ENCODE measurements around the gene INO80B.
"Not testable (repeated sequence)": the region's sequence is repeated elsewhere in the genome, so short reads cannot be mapped to it uniquely, and the experiment has no call there.

The INO80B gene

DNA sequence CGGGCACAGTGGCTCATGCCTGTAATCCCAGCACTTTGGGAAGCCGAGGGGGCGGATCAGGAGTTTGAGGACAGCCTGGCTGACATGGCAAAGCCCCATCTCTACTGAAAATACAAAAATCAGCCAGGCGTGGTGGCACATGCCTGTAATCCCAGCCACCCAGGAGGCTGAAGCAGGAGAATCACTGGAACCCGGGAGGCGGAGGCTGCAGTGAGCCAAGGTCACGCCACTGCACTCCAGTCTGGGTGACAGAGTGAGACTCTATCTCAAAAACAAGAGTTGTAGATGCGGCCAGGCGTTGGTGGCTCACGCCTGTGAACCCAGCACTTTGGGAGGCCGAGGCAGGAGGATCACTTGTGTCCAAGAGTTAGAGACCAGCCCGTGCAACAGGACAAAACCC lies 15.9 kb downstream of the INO80B start:
- not testable (repeated sequence) for H3K9ac ChIP-seq (ENCODE audit: low read length in 2 of 2); H3K9me3 ChIP-seq (ENCODE audit: control insufficient read depth in 2 of 2, low read length in 2 of 2); H3K4me3 ChIP-seq (ENCODE audit: low read length in 2 of 2); H3K27ac ChIP-seq (ENCODE audit: low read length); H3K27me3 ChIP-seq (ENCODE audit: control insufficient read depth in 1 of 2, insufficient read depth in 2 of 2, low read length in 2 of 2)
- Histone ChIP-seq H3K4me1 (ENCODE audit: control insufficient read depth, insufficient read depth, low read length) (peaks cover 26% of the 10 kb centered on the region), H3K36me3 (ENCODE audit: control insufficient read depth in 2 of 2, insufficient read depth in 2 of 2, low read length in 2 of 2) (peaks cover 12 to 16% of the 10 kb centered on the region in 2 donors)

DNA sequence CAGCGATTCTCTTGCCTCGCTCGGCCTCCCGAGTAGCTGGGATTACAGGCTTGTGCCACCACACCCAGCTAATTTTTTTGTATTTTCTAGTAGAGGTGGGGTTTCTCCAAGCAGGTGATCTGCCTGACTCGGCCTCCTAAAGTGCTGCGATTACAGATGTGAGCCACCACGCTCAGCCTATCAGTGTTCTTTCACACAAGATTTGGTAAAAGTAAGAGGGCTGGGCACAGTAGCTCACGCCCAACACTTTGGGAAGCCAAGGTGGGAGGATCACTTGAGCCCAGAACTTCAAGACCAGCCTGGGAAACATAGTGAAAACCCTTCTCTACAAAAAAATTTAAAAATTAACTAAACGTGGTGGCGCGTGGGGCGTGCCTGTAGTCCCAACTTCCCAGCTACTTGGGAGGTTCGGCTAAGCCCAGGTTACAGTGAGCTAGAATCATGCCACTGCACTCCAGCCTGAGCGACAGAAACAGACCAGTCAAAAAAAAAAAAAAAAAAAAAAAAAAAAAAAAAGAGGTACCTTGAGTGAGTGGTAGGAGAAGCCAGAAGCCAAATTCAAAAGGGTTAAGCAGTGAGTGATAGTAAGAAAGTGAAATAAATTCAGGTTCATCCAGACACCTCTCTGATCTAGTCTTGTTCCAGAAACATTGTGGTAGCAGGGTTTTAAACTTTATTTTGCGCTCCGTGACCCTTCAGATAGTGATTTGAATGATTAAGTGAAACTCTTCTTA lies 16.6 kb downstream of the INO80B start:
- no peaks in the 10 kb centered on the region for H3K27me3 ChIP-seq (ENCODE audit: control insufficient read depth in 1 of 2, insufficient read depth in 2 of 2, low read length in 2 of 2)
- peaks cover 22% of the 10 kb centered on the region for H3K4me1 ChIP-seq (ENCODE audit: control insufficient read depth, insufficient read depth, low read length)
- H3K4me3 ChIP-seq (ENCODE audit: low read length in 2 of 2), result peak overlapping the region; percentile 96 to 97
- no peaks in the 10 kb centered on the region for H3K9me3 ChIP-seq (ENCODE audit: control insufficient read depth in 2 of 2, low read length in 2 of 2)
- peaks cover 14 to 16% of the 10 kb centered on the region in 2 donors for H3K36me3 ChIP-seq (ENCODE audit: control insufficient read depth in 2 of 2, insufficient read depth in 2 of 2, low read length in 2 of 2)
- H3K27ac ChIP-seq (ENCODE audit: low read length), result peak overlapping the region; percentile 89
- H3K9ac ChIP-seq (ENCODE audit: low read length in 2 of 2), result peak overlapping the region; percentile 83 to 95

DNA sequence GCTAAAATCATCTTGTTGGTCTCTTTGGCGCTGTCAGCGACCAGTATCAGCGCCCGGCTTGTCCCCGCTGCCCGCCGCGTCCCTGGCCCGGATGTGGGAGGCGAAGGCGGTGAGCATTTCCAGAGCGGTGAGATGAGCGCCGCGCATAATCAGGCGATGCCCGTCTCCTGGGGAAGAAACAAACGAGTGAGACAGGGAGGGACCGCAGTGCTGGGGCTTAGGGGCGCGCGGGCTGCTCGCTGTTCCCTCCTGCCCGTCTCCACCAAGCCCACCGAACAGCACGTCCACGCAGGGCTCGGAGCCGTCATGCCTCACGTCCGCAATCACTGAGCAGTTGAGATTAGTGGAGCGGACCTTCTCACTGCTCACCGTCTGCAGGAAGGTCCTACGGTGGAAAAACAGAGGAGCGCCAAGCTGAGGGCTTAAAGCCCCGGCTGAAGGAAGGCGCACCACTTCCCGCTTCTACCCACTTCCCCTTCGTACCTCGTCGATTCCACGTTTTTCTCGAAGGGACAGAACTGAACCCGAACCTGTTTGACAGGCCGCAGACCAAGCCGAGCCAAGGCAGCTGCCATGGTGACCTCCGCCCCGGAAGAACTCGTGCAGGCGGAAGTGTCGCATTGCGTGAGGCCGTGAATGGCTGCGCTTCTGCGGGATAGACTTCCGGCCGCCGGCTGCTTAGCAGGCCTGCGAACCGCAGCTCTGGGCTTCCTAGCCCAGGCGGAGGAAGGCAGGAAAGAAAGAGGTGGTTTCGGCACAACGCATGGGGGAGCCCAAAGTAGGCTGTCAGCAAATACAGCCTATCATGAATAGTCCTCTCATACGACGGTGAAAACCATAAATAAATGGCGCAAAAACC lies 17.4 kb downstream of the INO80B start, which contains the start of gene MRPL53:
TSS of gene MRPL53 (minus strand) at position 595 of the 859 bp plus-strand sequence. CDS start at position 575, 20 bp downstream.
- Histone ChIP-seq H3K36me3 (ENCODE audit: control insufficient read depth in 2 of 2, insufficient read depth in 2 of 2, low read length in 2 of 2) (peaks cover 15 to 17% of the 10 kb centered on the region in 2 donors), H3K9ac (ENCODE audit: low read length in 2 of 2) (peak within 1 kb of the TSS; percentile 83 to 95), H3K4me1 (ENCODE audit: control insufficient read depth, insufficient read depth, low read length) (peaks cover 22% of the 10 kb centered on the region), H3K9me3 (ENCODE audit: control insufficient read depth in 2 of 2, low read length in 2 of 2) (no peaks in the 10 kb centered on the region), H3K27me3 (ENCODE audit: control insufficient read depth in 1 of 2, insufficient read depth in 2 of 2, low read length in 2 of 2) (no peaks in the 10 kb centered on the region), H3K27ac (ENCODE audit: low read length) (peak within 1 kb of the TSS; percentile 89), H3K4me3 (ENCODE audit: low read length in 2 of 2) (peak within 1 kb of the TSS; percentile 96 to 97)

DNA sequence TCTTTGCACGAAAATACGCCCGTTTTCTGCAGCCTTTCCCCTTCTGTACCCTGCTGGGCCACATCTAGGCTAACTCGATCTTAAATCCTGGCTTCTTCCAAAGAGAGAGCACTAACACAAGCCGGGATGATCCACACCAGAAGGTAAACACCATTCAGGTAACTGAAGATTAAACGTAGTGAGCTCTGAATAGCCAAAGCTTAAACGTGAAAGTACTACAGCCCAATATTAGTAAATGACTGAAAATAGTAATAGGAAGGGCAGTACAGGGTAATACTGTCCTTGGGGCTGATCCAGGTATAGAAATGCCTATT lies 18.0 kb downstream of the INO80B start:
- H3K4me3 ChIP-seq (ENCODE audit: low read length in 2 of 2), result peak overlapping the region; percentile 96 to 97
- peaks cover 19 to 21% of the 10 kb centered on the region in 2 donors for H3K36me3 ChIP-seq (ENCODE audit: control insufficient read depth in 2 of 2, insufficient read depth in 2 of 2, low read length in 2 of 2)
- H3K9me3 ChIP-seq (ENCODE audit: control insufficient read depth in 2 of 2, low read length in 2 of 2), result no peaks in the 10 kb centered on the region
- H3K27me3 ChIP-seq (ENCODE audit: control insufficient read depth in 1 of 2, insufficient read depth in 2 of 2, low read length in 2 of 2), result no peaks in the 10 kb centered on the region
- peak overlapping the region; percentile 83 to 95 for H3K9ac ChIP-seq (ENCODE audit: low read length in 2 of 2)
- peaks cover 22% of the 10 kb centered on the region for H3K4me1 ChIP-seq (ENCODE audit: control insufficient read depth, insufficient read depth, low read length)
- peak overlapping the region; percentile 89 for H3K27ac ChIP-seq (ENCODE audit: low read length)

DNA sequence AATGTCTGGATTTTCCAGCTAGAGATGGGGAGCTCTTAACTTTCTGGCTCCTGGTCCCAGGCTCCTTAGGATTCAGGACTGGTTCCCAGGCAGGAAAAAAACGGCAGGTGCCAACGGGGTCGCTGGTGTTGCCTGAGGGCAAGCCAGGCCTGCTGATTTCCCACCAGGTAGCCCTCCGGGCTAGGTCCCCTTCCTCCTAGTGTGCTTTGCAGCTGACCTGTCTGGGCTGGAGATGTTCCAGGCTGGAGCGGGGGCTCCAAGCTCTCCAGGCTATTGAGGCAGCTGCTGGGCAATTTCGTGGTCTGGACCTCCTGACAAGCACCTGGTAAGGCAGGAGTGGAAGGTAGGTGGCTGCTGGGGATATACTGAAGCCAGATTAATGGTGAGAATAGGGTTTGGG lies 19.6 kb downstream of the INO80B start:
- Histone ChIP-seq H3K4me3 (ENCODE audit: low read length in 2 of 2) (no peak overlapping the region), H3K27me3 (ENCODE audit: control insufficient read depth in 1 of 2, insufficient read depth in 2 of 2, low read length in 2 of 2) (no peaks in the 10 kb centered on the region), H3K4me1 (ENCODE audit: control insufficient read depth, insufficient read depth, low read length) (peaks cover 22% of the 10 kb centered on the region), H3K9ac (ENCODE audit: low read length in 2 of 2) (no peak overlapping the region), H3K9me3 (ENCODE audit: control insufficient read depth in 2 of 2, low read length in 2 of 2) (no peaks in the 10 kb centered on the region), H3K27ac (ENCODE audit: low read length) (no peak overlapping the region), H3K36me3 (ENCODE audit: control insufficient read depth in 2 of 2, insufficient read depth in 2 of 2, low read length in 2 of 2) (peaks cover 21 to 22% of the 10 kb centered on the region in 2 donors)

DNA sequence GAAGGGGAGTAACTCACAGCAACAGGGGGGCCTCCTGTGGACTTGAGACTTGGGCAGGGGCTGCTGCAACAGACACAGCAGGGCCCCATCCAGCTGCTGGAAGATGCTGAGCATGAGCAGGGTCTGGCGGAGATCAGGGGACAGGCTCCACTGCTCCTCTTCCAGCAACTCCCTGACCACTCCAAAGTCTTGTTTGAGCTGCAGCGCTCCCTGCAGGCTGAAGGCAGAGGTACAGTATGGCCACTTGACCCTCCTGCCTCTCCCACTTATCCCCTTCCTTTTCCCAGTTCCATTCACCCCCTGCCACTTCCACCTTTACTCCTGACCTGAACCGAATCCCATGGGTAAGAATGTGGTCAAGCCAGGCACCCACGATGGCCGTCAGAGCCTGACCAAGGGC lies 20.0 kb downstream of the INO80B start:
- Histone ChIP-seq H3K4me1 (ENCODE audit: control insufficient read depth, insufficient read depth, low read length) (peaks cover 22% of the 10 kb centered on the region), H3K9ac (ENCODE audit: low read length in 2 of 2) (no peak overlapping the region), H3K9me3 (ENCODE audit: control insufficient read depth in 2 of 2, low read length in 2 of 2) (no peaks in the 10 kb centered on the region), H3K36me3 (ENCODE audit: control insufficient read depth in 2 of 2, insufficient read depth in 2 of 2, low read length in 2 of 2) (peaks cover 22% of the 10 kb centered on the region in 2 donors), H3K4me3 (ENCODE audit: low read length in 2 of 2) (no peak overlapping the region), H3K27ac (ENCODE audit: low read length) (no peak overlapping the region), H3K27me3 (ENCODE audit: control insufficient read depth in 1 of 2, insufficient read depth in 2 of 2, low read length in 2 of 2) (no peaks in the 10 kb centered on the region)

DNA sequence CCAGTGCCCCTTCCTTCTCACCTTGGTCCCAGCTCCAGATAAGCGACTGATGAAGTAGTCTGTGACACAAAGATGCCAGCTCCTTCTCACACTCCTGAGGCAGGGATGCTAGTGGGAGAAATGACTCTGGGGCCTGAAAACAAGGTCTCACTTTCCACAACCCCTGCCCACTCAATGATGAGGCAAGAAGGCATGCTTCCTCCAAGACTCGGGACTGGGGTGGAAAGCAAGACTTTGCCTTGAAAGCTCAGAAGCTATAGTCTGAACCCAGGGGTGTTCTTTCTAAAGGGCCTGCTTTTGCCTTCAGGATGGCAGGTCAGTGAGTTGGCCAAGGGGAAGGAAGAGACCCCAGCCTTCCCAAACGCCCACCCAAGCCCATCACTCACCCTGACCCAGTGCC lies 26.5 kb downstream of the INO80B start:
- H3K27ac ChIP-seq (ENCODE audit: low read length), result peak overlapping the region; percentile 88

DNA sequence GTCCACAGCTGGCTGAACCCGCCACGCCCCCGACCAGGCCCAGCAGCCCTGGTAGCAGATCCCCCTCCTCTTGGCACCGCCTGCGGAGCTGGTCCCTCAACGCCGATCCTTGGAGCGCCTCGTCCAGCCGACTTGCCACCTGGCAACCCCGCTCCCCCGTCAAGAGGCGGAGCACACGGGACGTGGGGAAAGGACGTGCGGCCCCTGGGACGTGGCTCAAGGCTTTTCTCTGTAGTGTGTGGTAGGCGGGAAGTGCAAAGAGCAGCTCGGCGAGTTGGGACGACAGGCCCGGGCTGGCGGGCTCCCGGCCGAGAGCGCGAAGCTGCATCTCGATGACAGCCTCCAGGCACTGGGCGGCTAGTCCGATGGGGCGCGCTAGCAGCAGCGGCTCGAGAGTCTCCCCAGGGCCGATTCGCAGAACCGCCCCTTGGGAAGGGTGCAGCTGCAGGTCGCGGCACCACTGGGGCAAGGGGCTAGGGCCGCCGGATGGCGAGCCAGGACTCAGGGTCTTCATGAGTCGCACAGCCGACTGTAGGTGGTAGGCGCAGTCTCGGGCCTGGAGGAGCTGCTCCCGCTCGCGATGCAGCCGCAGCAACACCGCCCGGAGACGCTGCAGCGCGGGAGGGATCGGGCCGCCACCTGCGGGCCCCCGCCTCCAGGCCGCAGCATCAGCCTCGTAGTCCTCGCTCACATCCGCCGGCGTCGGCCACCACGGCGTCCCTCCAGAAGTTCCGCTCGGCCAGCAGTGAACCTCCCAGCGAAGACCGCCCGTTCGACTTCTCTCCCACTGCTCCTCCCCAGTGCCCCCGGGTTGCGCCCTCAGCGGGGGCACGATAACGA lies 27.3 kb downstream of the INO80B start:
- Histone ChIP-seq H3K27ac (ENCODE audit: low read length) (peak overlapping the region; percentile 88), H3K4me1 (ENCODE audit: control insufficient read depth, insufficient read depth, low read length) (peaks cover 28% of the 10 kb centered on the region), H3K27me3 (ENCODE audit: control insufficient read depth in 1 of 2, insufficient read depth in 2 of 2, low read length in 2 of 2) (no peaks in the 10 kb centered on the region), H3K36me3 (ENCODE audit: control insufficient read depth in 2 of 2, insufficient read depth in 2 of 2, low read length in 2 of 2) (peaks cover 13 to 17% of the 10 kb centered on the region in 2 donors), H3K9ac (ENCODE audit: low read length in 2 of 2) (peak overlapping the region; percentile 80 to 87), H3K9me3 (ENCODE audit: control insufficient read depth in 2 of 2, low read length in 2 of 2) (no peaks in the 10 kb centered on the region), H3K4me3 (ENCODE audit: low read length in 2 of 2) (peak overlapping the region; percentile 99 to 100)

More for the DNA sequence above, 26.5 kb downstream of the INO80B start:
- Histone ChIP-seq H3K9ac (ENCODE audit: low read length in 2 of 2) (peak overlapping the region; percentile 80 to 87), H3K4me3 (ENCODE audit: low read length in 2 of 2) (peak overlapping the region; percentile 99 to 100), H3K36me3 (ENCODE audit: control insufficient read depth in 2 of 2, insufficient read depth in 2 of 2, low read length in 2 of 2) (peaks cover 13 to 18% of the 10 kb centered on the region in 2 donors), H3K27me3 (ENCODE audit: control insufficient read depth in 1 of 2, insufficient read depth in 2 of 2, low read length in 2 of 2) (no peaks in the 10 kb centered on the region), H3K4me1 (ENCODE audit: control insufficient read depth, insufficient read depth, low read length) (peaks cover 28% of the 10 kb centered on the region), H3K9me3 (ENCODE audit: control insufficient read depth in 2 of 2, low read length in 2 of 2) (no peaks in the 10 kb centered on the region)

DNA sequence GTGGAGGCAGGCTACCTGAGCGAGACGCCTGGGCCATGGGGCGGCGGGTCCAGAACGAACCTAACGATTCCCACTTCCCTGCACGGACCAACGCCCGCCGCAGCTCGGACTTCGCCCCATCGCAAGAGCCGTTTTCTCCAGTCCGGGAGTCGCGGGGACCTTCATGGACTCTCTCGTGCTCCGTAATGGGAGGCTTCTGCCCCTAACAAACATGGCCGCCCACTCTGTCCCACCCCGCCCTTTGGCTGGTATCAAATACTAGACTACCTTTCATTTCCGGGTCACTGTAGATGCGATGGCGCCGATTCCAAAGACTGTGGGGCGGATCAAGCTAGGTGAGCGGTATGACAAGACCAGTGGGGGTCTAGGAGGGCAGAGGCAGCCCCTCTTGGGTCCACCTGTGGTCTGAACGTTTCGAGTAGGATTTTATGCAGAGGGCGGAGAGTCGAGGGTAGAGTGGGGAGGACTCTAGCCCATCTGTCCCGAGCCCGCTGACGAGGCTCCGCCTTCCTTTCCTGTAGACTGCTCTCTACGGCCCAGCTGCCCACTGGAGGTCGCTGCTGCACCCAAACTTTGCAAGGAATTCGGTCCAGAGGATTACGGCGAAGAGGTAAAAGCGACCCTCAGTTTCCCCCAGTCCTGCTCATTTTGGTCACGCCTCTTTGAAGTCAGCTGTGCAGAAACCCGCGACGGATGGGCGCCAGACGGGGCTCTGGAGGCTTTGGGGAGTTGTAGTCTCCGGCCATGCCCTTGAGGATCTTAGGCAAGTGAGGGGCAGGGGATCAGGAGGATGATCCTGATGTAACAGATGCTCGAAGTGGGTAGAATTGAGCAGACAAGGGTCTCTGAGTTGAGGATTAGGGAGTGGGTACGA lies 28.2 kb downstream of the INO80B start, which contains the start of the genes CCDC142 and TTC31:
TSS of gene CCDC142 (minus strand) at position 198 of the 874 bp plus-strand sequence. CDS start at position 37, 161 bp downstream.
TSS of gene TTC31 (plus strand) at position 281 of the 874 bp plus-strand sequence. CDS start at position 296, 15 bp downstream.
- Histone ChIP-seq H3K9ac (ENCODE audit: low read length in 2 of 2) (peak within 1 kb of the TSS; percentile 80 to 87), H3K4me3 (ENCODE audit: low read length in 2 of 2) (peak within 1 kb of the TSS; percentile 99 to 100), H3K4me1 (ENCODE audit: control insufficient read depth, insufficient read depth, low read length) (peaks cover 28% of the 10 kb centered on the region), H3K36me3 (ENCODE audit: control insufficient read depth in 2 of 2, insufficient read depth in 2 of 2, low read length in 2 of 2) (peaks cover 8 to 12% of the 10 kb centered on the region in 2 donors), H3K27ac (ENCODE audit: low read length) (peak within 1 kb of the TSS; percentile 88), H3K9me3 (ENCODE audit: control insufficient read depth in 2 of 2, low read length in 2 of 2) (no peaks in the 10 kb centered on the region), H3K27me3 (ENCODE audit: control insufficient read depth in 1 of 2, insufficient read depth in 2 of 2, low read length in 2 of 2) (no peaks in the 10 kb centered on the region)
